ENCODE measurements around the gene RNF224.

The RNF224 gene

GRCh38 chr9:137247135-137247915 is 20.0 kb downstream of the RNF224 start:
- TF ChIP-seq CTCF (conservative IDR thresholded peaks at IDR 0.05) = no peak
- no peak overlapping the region for H3K27ac ChIP-seq

- TF ChIP-seq CTCF (conservative IDR thresholded peaks at IDR 0.05) = no peak
- no peak overlapping the region for H3K27ac ChIP-seq
Observed at GRCh38 chr9:137247916-137248175, 20.5 kb downstream of the RNF224 start.

GRCh38 chr9:137250329-137251193 is 23.3 kb downstream of the RNF224 start:
- H3K27ac ChIP-seq = no peak overlapping the region
- TF ChIP-seq CTCF (conservative IDR thresholded peaks at IDR 0.05) = no peak

GRCh38 chr9:137251194-137251461 is 23.8 kb downstream of the RNF224 start, which contains the start of gene STPG3:
Gene STPG3 (plus strand): TSS chr9:137251286. CDS start chr9:137251287, 1 bp downstream.
- no peak for TF ChIP-seq CTCF (conservative IDR thresholded peaks at IDR 0.05)
- no peak within 1 kb of the TSS for H3K27ac ChIP-seq

GRCh38 chr9:137251490-137252268 is 24.4 kb downstream of the RNF224 start:
- H3K27ac ChIP-seq = no peak overlapping the region
- no peak for TF ChIP-seq CTCF (conservative IDR thresholded peaks at IDR 0.05)

- no peak overlapping the region for H3K27ac ChIP-seq
- TF ChIP-seq CTCF (conservative IDR thresholded peaks at IDR 0.05) = no peak
Observed at GRCh38 chr9:137252555-137253506, 25.5 kb downstream of the RNF224 start.
